ENCODE measurements around the gene EYS. TPM values are rescaled to one million over a fixed set of nuclear protein-coding genes. Genes with fewer than 3 reads are reported as not detected.
A peak's percentile ranks its signal among the peaks of the same experiment; 100 is the strongest.

EYS gene
- total and polyA plus RNA-seq, 2 of the 13 experiments (the other 11 are each of a cell fraction or from before 2014, with no cell fraction given) = 0.04 to 0.07 TPM

GRCh38 chr6:63941747-63942470, 1765.1 kb downstream of the EYS start (continued):
- TF ChIP-seq ZNF574 (CRISPR knock-in tag; IDR thresholded peaks at IDR 0.05) = no peak
- TF ChIP-seq BORCS8-MEF2B (CRISPR knock-in tag; IDR thresholded peaks at IDR 0.05) = no peak
- TF ChIP-seq ZNF383 (CRISPR knock-in tag; IDR thresholded peaks at IDR 0.05; ENCODE audit: borderline replicate concordance) = no peak
- no peak for TF ChIP-seq GLMP (CRISPR knock-in tag; IDR thresholded peaks at IDR 0.05; ENCODE audit: borderline replicate concordance)
- TF ChIP-seq THAP11 (CRISPR knock-in tag; IDR thresholded peaks at IDR 0.05) = peak; percentile 53; the same call in 1 of the 2 replicates
- TF ChIP-seq CEBPB (IDR thresholded peaks at IDR 0.05; ENCODE audit: borderline replicate concordance, low read depth, low read length) = peak; percentile 98
- no peak for TF ChIP-seq SIX1 (CRISPR knock-in tag; IDR thresholded peaks at IDR 0.05; ENCODE audit: borderline replicate concordance)
- TF ChIP-seq RFX1 (IDR thresholded peaks at IDR 0.05) = no peak
- no peak for TF ChIP-seq CHCHD3 (CRISPR knock-in tag; IDR thresholded peaks at IDR 0.05)
- TF ChIP-seq ZNF496 (CRISPR knock-in tag; IDR thresholded peaks at IDR 0.05; ENCODE audit: insufficient replicate concordance) = no peak
- TF ChIP-seq KAT2B (IDR thresholded peaks at IDR 0.05; ENCODE audit: borderline replicate concordance, low read depth, low read length) = no peak
- no peak for TF ChIP-seq JARID2 (CRISPR knock-in tag; IDR thresholded peaks at IDR 0.05; ENCODE audit: insufficient replicate concordance)
- TF ChIP-seq ZNF430 (CRISPR knock-in tag; IDR thresholded peaks at IDR 0.05) = no peak
- no peak for TF ChIP-seq ZNF766 (CRISPR knock-in tag; IDR thresholded peaks at IDR 0.05; ENCODE audit: borderline replicate concordance)
- no peak for TF ChIP-seq KDM2A (CRISPR knock-in tag; IDR thresholded peaks at IDR 0.05; ENCODE audit: borderline replicate concordance, low read depth)
- no peak for TF ChIP-seq ZNF121 (CRISPR knock-in tag; IDR thresholded peaks at IDR 0.05)
- no peak for TF ChIP-seq ZNF781 (CRISPR knock-in tag; IDR thresholded peaks at IDR 0.05; ENCODE audit: borderline replicate concordance, not compliant biosample characterization)

Measured in HepG2 (cell line).